KMS-11 (cell line): Measurements from ENCODE around the gene EHD1.
A peak's percentile ranks its signal among the peaks of the same experiment; 100 is the strongest.

ENCODE experiments used
- H2AFZ ChIP-seq: fragments of 200-600 bp; sonication (generic); 2 replicates; pipeline ENCODE4 v1.6.1; 2016; ENCODE audit warnings: antibody characterized with exemption, mixed run types, low read depth
- H3K27ac ChIP-seq: fragments of 200-600 bp; sonication (generic); 2 replicates; pipeline ENCODE4 v1.6.1; 2016; ENCODE audit warnings: mild to moderate bottlenecking, mixed run types
- H3K27me3 ChIP-seq: fragments of 200-600 bp; sonication (generic); 2 replicates; pipeline ENCODE4 v1.6.1; 2017; ENCODE audit warnings: mild to moderate bottlenecking, low read depth, mixed run types, moderate library complexity; ENCODE audit not compliant: insufficient read depth
- H3K36me3 ChIP-seq: fragments of 200-600 bp; sonication (generic); 2 replicates; pipeline ENCODE4 v1.6.1; 2017; ENCODE audit warnings: mild to moderate bottlenecking, mixed run types; ENCODE audit not compliant: insufficient read depth
- H3K4me1 ChIP-seq: fragments of 200-600 bp; sonication (generic); 2 replicates; pipeline ENCODE4 v1.6.1; 2016; ENCODE audit warnings: mild to moderate bottlenecking, low read depth, mixed run types; ENCODE audit not compliant: poor library complexity, severe bottlenecking
- H3K4me2 ChIP-seq: fragments of 200-600 bp; sonication (generic); 2 replicates; pipeline ENCODE4 v1.7.0; 2016; ENCODE audit warnings: mild to moderate bottlenecking, mixed run types
- H3K4me3 ChIP-seq: fragments of 200-600 bp; sonication (generic); IDR thresholded peaks from 2 replicates; pipeline ENCODE4 v1.6.1; 2017; ENCODE audit warnings: low read depth, low read length, mixed read lengths; ENCODE audit not compliant: insufficient read depth
- H3K79me2 ChIP-seq: fragments of 200-600 bp; sonication (generic); 2 replicates; pipeline ENCODE4 v1.6.1; 2016; ENCODE audit warnings: low read depth, mixed run types; ENCODE audit not compliant: insufficient read depth
- H3K9ac ChIP-seq: fragments of 200-600 bp; sonication (generic); 2 replicates; pipeline ENCODE4 v1.6.1; 2016; ENCODE audit warnings: mild to moderate bottlenecking, mixed run types
- H4K20me1 ChIP-seq: fragments of 200-600 bp; sonication (generic); 2 replicates; pipeline ENCODE4 v1.6.1; 2016; ENCODE audit warnings: mild to moderate bottlenecking, mixed run types; ENCODE audit not compliant: insufficient read depth
- CTCF ChIP-seq: fragments of 200-600 bp; sonication (generic); conservative IDR thresholded peaks from 2 replicates; pipeline ENCODE4 v1.6.1; 2017; ENCODE audit warnings: low read depth, mild to moderate bottlenecking, antibody characterized with exemption, low read length, moderate library complexity, mixed read lengths

The EHD1 gene

GRCh38 chr11:64854157-64854533 lies 24.3 kb downstream of the EHD1 start:
- no peak for TF ChIP-seq CTCF
- H3K27ac ChIP-seq, result no peak overlapping the region
- no peak overlapping the region for H3K9ac ChIP-seq
- H4K20me1 ChIP-seq, result no peaks in the 10 kb centered on the region
- H3K4me1 ChIP-seq, result peaks cover 94% of the 10 kb centered on the region
- no peak overlapping the region for H2AFZ ChIP-seq
- H3K4me2 ChIP-seq, result no peak overlapping the region
- peaks cover 6% of the 10 kb centered on the region; the same call in 1 of the 2 replicates for H3K79me2 ChIP-seq
- no peaks in the 10 kb centered on the region for H3K36me3 ChIP-seq
- H3K27me3 ChIP-seq, result no peaks in the 10 kb centered on the region
- no peak overlapping the region for H3K4me3 ChIP-seq

GRCh38 chr11:64853709-64854108 lies 24.7 kb downstream of the EHD1 start:
- Histone ChIP-seq H3K79me2 (peaks cover 6% of the 10 kb centered on the region; the same call in 1 of the 2 replicates), H3K4me3 (no peak overlapping the region), H4K20me1 (no peaks in the 10 kb centered on the region), H3K27ac (peak overlapping the region; percentile 74; the same call in 1 of the 2 replicates), H3K4me1 (peaks cover 94% of the 10 kb centered on the region), H3K4me2 (no peak overlapping the region), H3K27me3 (no peaks in the 10 kb centered on the region), H3K36me3 (no peaks in the 10 kb centered on the region), H3K9ac (no peak overlapping the region), H2AFZ (no peak overlapping the region)
- TF ChIP-seq CTCF, result no peak

GRCh38 chr11:64852804-64853509 lies 25.5 kb downstream of the EHD1 start:
- H3K27ac ChIP-seq, result peak overlapping the region; percentile 74

DNA sequence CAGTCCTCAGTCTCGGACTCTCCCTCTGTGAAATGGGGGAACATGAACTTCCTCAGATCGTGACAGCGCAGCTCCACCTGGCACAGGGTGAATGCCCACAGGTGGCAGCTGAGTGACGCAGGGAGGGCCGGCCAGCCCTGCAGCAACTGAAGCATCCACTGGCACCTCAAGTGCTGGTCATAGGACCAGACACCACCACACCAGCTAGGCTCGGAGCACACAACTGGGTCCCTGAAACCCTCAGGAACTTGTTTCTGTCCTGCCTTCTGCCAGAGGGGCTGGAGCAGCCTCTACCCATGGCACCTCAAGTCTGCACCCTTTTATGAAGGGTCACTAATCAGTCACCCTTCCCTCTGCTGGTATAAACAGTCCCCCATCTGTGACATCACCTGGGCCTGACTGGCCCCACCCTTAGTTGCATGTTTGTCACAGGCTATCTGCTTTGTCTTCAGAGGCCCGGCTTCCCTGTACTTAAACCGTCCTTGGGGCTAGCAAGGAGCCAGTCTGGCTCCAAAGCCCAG lies 26.5 kb downstream of the EHD1 start:
- Histone ChIP-seq H3K79me2 (no peaks in the 10 kb centered on the region), H3K4me1 (peaks cover 94% of the 10 kb centered on the region), H3K27ac (peak overlapping the region; percentile 74), H3K4me3 (no peak overlapping the region), H4K20me1 (no peaks in the 10 kb centered on the region), H3K36me3 (no peaks in the 10 kb centered on the region), H2AFZ (no peak overlapping the region), H3K4me2 (peak overlapping the region; percentile 80), H3K27me3 (no peaks in the 10 kb centered on the region), H3K9ac (peak overlapping the region; percentile 41; the same call in 1 of the 2 replicates)
- TF ChIP-seq CTCF, result no peak

More at GRCh38 chr11:64852804-64853509, 25.5 kb downstream of the EHD1 start:
- no peak overlapping the region for H2AFZ ChIP-seq
- peaks cover 94% of the 10 kb centered on the region for H3K4me1 ChIP-seq
- no peak overlapping the region for H3K4me3 ChIP-seq
- H3K27me3 ChIP-seq, result no peaks in the 10 kb centered on the region
- peaks cover 6% of the 10 kb centered on the region; the same call in 1 of the 2 replicates for H3K79me2 ChIP-seq
- no peaks in the 10 kb centered on the region for H3K36me3 ChIP-seq
- H3K9ac ChIP-seq, result peak overlapping the region; percentile 41; the same call in 1 of the 2 replicates
- TF ChIP-seq CTCF, result no peak
- H4K20me1 ChIP-seq, result no peaks in the 10 kb centered on the region
- H3K4me2 ChIP-seq, result peak overlapping the region; percentile 80; the same call in 1 of the 2 replicates
